GM18526 (cell line): ENCODE data around the gene SNAP47.

ENCODE experiments used
- POLR2A ChIP-seq: IDR thresholded peaks from 3 replicates; pipeline ENCODE4 v1.6.1; 2011; ENCODE audit not compliant: insufficient read length; ENCODE audit errors: extremely low read depth

Gene SNAP47

GRCh38 chr1:227758366-227758765 is 23.1 kb downstream of the SNAP47 start:
- TF ChIP-seq POLR2A, result no peak

- no peak for TF ChIP-seq POLR2A
Observed at GRCh38 chr1:227759341-227760300, 24.4 kb downstream of the SNAP47 start.

- TF ChIP-seq POLR2A, result no peak
Observed at GRCh38 chr1:227760377-227760776, 25.1 kb downstream of the SNAP47 start.

- TF ChIP-seq POLR2A, result no peak
Observed at GRCh38 chr1:227761621-227762230, 26.5 kb downstream of the SNAP47 start.

- TF ChIP-seq POLR2A, result no peak
Observed at GRCh38 chr1:227762231-227762911, 27.1 kb downstream of the SNAP47 start.

- TF ChIP-seq POLR2A, result no peak
Observed at GRCh38 chr1:227763246-227764018, 28.2 kb downstream of the SNAP47 start.

- TF ChIP-seq POLR2A, result no peak
Observed at GRCh38 chr1:227764019-227764391, 28.8 kb downstream of the SNAP47 start.

GRCh38 chr1:227765261-227766014 is 30.2 kb downstream of the SNAP47 start:
- TF ChIP-seq POLR2A, result no peak

GRCh38 chr1:227766015-227766634 is 30.9 kb downstream of the SNAP47 start:
- TF ChIP-seq POLR2A, result no peak

- no peak for TF ChIP-seq POLR2A
Observed at GRCh38 chr1:227766653-227767277, 31.5 kb downstream of the SNAP47 start.

- no peak for TF ChIP-seq POLR2A
Observed at GRCh38 chr1:227767401-227768124, 32.3 kb downstream of the SNAP47 start.

GRCh38 chr1:227768125-227768439 is 32.8 kb downstream of the SNAP47 start:
- no peak for TF ChIP-seq POLR2A

GRCh38 chr1:227768640-227769039 is 33.4 kb downstream of the SNAP47 start:
- TF ChIP-seq POLR2A, result no peak
